ENCODE results near the gene PRKAG2.

Gene PRKAG2

DNA sequence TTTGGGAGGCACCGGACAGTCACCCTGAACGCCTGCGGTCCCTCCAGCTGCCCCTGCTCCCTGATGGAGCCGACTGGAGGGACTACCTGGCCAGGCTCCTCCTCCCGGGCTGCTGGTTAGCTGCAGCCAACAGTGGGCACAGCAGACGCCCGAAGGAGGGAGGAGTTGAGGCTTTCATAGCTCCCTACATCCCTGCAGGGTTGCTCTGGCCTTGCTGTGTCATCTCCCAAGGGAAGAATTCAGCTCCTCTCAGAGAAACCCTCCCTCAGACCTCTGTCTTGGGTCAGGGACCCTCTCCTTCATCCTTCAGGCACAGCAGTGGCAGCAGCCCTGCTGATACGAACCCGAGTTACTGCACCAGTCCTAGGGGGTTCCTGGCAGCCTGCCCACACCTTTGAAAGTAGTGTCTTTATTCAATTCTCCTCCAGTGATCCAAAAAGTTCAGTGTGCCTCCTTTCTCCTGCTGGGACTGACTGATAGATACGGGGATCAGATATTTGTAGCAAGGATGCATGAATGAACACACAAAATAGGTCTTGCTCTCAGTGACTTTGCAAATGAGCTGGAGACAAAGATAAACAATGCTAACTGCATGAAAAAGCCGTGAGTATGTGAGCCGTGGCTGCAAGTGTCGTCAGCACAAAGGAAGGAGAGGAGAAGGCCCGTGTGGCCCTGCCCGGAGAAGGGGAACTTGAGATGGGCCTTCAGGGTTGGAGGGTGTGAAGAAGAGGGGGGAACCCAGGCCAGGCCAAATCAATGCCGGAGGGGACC lies 136.6 kb downstream of the PRKAG2 start:
- no peak overlapping the region for H3K27ac ChIP-seq
- DNase-seq (ENCODE audit: low read depth, low spot score): no peak

DNA sequence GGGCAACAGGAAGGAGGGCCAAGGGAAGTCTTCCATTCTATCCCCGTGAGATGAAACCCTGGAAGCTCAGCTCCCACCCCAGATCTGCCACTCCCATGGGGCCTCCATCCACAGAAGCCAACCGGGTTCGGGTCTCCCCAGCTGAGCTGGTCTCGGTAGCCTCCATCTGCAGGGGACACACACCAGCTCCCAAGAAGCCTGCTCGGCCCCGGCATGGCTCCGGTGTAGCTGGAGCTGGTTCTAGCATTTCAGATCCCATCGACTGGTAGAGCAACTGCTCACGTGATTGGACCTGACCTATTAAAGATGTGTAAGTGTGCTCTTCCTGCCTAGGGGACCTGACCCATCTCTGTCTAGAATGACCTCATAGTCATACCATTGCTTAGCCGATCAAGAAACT lies 138.0 kb downstream of the PRKAG2 start:
- DNase-seq (ENCODE audit: low read depth, low spot score): no peak
- H3K27ac ChIP-seq: no peak overlapping the region

DNA sequence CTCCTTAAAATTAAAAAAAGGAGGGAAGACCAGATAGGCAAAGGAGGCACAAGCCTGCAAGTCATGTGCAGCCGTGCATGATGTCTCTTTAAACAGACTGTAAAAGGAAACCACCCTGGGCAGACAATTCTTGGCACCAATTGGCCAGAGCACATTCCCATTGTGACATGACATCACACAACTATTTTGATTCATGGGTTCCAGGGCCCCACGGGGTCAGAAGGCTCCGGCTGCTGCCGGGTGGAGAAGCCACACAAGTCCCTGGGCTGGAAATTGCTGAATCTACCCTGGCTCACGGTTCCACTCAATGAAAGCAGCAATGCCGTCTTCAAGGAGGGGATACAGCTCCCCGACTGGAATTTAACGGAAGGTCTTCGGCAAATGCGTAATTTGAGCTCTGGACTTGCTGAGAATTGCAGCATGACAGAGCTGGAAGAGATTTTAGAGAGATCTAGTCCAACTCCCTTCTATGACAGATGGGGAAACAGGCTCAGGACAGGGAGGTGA lies 140.5 kb downstream of the PRKAG2 start:
- no peak for DNase-seq (ENCODE audit: low read depth, low spot score)
- H3K27ac ChIP-seq: peak overlapping the region; percentile 32

DNA sequence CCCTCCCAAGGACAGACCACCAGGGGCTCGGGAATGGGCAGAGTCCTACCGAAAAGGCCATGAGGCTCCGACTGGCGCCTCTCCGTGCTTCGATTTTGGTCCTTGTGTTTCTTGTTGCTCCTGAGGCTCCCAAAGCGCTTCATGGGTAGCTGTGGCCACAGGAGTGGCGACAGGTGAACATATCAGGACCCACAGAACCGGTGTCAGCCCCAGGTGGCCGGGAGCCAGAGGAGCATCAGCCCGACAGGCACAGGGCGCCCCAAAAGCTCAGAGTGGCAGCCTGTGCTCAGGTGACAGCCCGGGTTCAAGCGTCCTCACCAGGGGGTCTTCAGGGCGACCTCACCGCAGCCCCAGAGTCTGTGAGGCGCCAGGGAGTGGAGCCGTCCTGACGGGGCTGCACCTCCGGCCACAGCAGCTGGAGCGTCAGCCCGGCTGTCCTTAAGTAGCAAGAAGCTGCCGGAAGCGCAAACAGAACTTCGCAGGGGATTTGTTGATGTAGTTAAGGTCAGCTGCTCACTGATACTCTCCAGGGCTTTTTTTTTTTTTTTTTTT lies 141.0 kb downstream of the PRKAG2 start:
- H3K27ac ChIP-seq: no peak overlapping the region
- no peak for DNase-seq (ENCODE audit: low read depth, low spot score)

DNA sequence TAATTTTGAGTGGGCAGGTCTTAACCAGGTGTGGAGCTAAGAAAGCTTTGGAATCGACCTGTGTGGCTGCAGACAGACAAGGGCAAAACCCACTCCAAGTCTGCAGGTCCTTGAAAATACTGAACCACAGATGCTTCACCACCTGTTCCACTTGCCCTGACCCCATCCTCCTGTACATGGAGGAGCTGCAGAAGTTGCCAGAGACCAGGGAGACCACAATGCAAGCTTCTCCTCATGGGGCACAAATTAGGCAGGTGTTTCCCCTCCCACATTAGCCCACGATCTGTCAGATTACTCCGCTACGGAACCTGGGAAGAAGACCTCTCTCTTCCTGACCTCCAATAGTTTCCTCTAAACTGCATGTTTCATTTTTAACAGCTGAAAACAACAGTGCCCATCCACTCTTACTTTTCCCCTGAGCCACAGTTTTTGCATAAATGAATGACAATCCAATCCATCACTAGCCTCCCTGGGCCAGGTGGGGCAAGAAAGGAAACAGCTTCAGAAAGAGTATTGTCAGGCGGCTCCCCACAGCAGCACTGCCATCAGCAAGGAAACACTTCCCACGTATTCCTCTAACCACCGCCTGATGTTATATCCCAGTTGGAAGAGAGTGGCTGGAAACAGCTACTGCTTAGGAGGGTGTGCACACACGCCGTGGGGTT lies 141.6 kb downstream of the PRKAG2 start:
- no peak for DNase-seq (ENCODE audit: low read depth, low spot score)
- no peak overlapping the region for H3K27ac ChIP-seq

DNA sequence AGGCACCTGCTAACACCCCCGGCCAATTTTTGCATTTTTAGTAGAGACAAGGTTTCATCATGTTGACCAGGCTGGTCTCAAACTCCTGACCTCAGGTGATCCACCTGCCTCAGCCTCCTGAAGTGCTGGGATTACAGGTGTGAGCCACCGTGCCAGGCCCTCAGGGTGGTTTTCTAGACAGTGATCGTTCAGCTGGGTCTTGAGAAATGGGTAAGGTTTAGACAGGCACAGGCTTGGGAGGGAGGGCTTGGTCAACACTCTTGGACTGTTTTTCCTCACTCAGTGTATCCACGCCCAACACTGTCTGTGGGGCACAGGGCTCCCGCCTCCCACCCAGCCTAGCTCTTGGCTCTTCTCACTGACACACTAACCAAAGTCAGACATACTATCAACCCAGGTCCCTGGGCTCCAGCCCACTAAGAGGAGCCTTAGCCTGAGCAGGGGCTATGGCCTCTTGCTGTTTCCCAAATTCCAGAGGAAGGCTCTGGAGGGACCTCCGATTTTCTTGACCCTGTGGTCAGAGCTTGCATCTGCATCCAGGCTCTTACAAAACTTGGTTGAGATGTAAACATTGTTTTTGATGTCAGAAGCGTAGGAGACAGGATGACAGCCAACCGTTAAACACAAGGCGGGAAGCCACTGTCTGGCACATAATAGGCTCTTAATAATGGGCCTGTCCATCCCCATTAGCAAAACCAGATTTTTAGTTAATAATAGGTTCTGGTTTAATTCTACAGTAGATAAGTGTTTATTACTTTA lies 143.9 kb downstream of the PRKAG2 start:
- no peak overlapping the region for H3K27ac ChIP-seq
- no peak for DNase-seq (ENCODE audit: low read depth, low spot score)

DNA sequence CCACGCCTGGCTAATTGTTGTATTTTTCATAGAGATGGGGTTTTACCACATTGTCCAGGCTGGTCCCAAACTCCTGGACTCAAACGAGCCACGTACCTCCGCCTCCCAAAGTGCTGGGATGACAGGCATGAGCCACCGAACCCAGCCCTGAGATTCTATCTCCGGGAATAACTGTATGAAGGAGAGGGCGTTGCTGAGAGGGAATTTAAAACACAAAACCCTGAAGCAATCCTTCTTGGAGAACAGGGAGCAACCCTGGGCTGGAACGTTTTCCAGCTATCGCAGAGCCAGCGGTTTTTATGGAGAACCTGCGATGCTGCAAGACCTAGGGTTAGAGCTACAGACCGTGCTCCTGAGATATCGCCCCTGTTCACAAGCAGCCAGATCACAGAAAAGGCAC lies 144.6 kb downstream of the PRKAG2 start:
- no peak for DNase-seq (ENCODE audit: low read depth, low spot score)
- H3K27ac ChIP-seq: no peak overlapping the region

DNA sequence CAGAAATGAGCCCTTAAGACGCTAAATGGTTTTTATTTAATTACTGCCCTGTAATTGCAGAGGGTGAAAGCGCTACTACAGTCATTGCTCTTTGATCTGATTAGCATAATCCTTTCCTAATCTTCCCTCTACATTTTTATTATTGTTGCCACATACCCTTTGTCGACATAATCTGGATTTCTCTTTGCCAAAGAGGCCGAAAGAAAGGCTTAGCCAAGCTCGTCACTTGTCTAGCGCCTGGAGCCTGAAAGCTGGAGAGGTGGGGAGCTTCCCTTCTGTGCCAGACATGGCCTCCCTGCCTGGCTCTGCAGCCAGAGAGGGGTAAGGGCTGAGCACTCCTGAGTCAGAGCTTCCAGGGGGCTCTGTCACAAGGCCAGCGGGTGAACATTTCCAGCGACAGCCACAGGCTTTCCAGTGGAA lies 145.9 kb downstream of the PRKAG2 start:
- H3K27ac ChIP-seq: no peak overlapping the region
- DNase-seq (ENCODE audit: low read depth, low spot score): no peak

DNA sequence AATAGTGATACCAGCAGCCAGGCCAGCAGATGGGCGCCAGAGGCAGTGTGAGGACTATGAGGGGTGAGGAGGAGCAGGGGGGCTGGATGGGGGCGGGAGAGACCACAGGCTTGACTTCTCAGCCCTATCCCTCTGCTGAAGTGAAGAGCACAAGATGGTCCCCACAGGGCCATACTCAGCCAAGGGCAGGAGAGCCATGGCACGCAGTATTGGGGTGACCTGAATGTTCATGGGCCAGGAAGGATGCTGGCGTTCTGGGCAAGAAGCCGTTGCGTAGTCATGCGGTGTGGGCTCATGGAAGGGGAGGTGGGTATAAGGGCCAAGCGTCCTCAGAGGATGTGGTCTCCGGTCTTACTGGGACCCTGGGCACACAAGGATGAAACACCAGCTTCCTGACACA lies 146.3 kb downstream of the PRKAG2 start:
- DNase-seq (ENCODE audit: low read depth, low spot score): no peak
- no peak overlapping the region for H3K27ac ChIP-seq

DNA sequence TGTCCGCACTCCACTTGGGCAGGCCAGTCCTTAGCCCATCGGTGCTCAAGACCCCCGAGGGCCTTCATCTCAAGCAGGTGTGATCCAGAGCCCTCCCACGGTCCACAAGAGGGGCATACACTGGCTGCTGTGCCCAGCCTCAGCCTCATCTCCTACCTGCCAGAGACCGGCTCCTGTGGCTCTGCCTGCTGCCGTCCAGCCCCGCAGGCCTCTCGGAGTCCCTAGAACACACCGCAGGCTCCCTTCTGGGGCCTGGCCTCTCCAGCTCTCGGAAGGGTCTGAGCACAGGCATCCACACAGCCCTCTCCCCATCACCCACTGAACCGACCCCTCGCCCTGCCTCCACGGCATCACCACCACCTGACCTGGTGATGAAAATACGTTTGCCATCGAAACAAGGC lies 147.4 kb downstream of the PRKAG2 start:
- no peak overlapping the region for H3K27ac ChIP-seq
- DNase-seq (ENCODE audit: low read depth, low spot score): no peak

DNA sequence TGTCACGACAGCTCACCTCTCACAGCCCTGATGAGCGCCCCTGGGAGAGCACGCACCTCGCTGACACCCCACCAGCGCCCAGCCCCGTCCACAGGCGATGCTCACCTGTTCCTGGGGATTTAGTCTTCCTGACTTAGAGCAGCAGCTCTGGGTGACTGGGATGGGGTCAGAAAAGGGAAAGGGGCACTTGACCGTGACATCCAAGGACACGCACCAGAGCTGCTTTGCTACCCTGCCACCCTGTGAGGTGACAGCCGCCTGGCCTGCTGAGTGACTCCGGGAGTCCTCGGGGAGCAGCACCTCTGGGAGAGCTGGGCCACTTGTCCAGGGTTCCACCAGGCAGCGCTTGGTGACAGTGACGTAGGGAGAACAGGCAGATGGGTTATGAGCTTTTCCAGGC lies 148.2 kb downstream of the PRKAG2 start:
- H3K27ac ChIP-seq: no peak overlapping the region

DNA sequence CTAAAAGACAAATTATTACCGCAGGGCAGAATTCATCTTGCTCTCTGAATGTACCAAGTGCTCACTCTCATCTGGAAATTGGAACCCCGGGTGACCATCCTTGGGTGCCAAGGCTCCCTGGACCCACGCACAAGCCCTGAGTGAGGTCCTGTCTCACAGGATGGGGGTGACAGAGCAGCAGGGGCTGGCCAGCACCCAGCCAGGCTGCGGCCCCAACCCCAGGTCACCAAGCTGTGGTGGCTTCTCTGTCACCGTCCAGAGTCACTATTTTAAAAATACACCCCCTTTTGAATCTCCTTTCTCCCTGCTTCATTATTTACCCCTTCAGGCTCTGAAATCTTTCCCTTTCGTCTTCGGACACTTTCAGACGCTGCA lies 148.6 kb downstream of the PRKAG2 start:
- H3K27ac ChIP-seq: no peak overlapping the region
- no peak for DNase-seq (ENCODE audit: low read depth, low spot score)

More for the DNA sequence above, 148.2 kb downstream of the PRKAG2 start:
- no peak for DNase-seq (ENCODE audit: low read depth, low spot score)

DNA sequence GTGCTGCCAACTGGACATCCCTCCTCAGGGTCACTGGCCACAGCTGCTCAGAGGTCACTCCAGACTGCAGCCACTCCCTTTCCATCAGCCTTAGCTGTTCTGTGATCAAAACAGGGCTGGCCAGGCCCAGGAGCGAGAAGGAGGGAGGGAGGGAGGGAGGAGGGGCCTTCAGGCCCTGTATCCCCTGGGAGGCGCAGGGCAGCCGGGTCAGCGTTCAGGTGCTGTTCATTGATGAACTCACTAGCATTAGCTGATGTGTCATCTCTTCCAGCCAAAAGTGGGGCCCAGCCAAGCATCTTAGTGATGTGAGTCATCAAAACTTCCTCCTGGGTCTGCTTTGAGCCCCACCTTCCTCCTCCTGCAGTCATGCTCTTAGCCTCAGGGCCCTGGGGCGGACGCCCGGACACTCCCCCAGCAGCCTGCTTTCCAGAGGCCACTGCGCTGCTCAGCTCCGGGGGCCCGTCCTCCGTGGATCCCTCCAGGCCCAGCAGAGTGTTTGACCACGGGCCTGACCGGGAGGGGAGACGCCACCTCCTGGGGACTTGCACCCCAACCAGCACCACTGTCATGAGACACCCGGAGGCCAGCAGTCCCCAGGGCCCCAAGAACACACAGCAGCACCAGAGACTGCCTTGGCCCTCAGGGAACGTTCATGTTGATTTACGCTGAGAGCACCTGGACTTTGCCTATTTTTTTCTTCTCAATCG lies 149.2 kb downstream of the PRKAG2 start:
- DNase-seq (ENCODE audit: low read depth, low spot score): peak; percentile 93
- H3K27ac ChIP-seq: no peak overlapping the region

DNA sequence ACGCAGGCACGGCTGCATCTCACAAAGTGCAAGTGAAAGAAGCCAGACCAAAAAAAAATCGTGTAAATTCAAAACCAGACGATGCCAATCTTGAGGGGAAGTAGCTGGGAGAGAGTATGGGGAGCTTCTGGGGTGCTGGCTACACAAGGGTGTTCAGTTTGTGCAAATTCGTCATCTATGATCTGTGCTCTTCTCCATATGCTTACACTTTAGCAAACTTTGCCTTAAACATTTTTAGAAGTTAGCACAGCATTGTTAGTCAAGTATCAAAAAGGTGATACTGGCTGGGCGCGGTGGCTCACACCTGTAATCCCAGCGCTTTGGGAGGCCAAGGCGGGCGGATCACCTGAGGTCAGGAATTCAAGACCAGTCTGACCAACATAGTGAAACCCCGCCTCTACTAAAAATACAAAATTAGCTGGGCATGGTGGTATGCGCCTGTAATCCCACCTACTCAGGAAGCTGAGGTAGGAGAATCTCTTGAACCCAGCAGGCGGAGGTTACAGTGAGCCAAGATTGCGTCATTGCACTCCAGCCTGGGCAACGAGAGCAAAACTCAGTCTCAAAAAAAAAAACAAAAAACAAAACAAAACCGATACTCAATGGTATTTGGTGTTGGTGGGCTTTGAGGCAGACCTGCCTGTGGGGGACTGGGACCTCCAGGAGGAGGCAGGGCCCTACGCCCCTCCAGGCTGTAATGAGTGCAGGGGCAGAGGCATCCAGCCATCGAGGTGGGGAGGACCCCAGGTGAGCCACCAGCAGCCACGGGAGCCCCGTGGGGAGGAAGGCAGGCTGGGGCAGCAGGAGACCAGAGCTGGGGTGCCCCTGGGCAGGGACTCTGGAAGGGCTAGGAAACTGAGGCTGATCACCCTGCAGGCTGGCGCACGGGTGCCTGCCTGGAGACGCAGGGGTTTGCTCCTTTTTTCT lies 150.0 kb downstream of the PRKAG2 start:
- H3K27ac ChIP-seq: no peak overlapping the region
- no peak for DNase-seq (ENCODE audit: low read depth, low spot score)

DNA sequence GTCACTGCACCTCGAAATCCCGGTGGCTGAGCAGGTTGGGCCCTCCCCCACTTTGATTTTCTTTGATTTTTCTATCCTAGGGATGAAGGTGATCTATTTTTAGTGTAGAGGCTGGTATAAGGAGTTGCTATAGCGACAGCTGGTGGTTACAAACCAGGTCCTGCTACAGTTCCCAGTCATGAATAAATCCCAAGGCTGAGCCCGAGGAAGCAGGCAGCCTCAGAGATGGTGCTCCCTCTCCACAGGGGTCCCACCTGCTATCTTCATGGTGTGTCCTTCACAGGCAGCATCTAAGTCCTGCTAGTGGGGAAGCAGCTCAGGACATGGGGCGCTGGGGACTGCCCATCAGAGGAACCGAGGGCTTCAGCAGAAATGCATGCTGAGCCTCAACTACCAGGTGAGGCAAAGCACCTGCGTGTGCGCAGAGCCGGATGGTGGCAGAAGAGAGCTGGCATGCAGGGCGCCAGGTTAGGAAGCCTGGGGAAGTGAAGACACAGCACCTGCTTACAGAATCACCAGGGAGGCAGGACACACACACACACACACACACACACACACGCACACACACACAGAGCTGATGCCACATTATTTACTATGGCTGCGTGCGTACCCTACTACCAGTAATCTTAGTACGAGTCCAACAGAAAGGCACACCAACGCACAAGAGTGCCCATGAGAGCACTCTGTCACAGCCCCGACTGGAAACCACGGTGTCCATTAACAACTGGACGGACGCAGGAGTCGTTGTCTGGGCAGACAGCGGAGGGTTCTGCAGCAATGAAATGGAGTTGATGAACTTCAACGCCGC lies 150.9 kb downstream of the PRKAG2 start:
- no peak overlapping the region for H3K27ac ChIP-seq
- DNase-seq (ENCODE audit: low read depth, low spot score): no peak

DNA sequence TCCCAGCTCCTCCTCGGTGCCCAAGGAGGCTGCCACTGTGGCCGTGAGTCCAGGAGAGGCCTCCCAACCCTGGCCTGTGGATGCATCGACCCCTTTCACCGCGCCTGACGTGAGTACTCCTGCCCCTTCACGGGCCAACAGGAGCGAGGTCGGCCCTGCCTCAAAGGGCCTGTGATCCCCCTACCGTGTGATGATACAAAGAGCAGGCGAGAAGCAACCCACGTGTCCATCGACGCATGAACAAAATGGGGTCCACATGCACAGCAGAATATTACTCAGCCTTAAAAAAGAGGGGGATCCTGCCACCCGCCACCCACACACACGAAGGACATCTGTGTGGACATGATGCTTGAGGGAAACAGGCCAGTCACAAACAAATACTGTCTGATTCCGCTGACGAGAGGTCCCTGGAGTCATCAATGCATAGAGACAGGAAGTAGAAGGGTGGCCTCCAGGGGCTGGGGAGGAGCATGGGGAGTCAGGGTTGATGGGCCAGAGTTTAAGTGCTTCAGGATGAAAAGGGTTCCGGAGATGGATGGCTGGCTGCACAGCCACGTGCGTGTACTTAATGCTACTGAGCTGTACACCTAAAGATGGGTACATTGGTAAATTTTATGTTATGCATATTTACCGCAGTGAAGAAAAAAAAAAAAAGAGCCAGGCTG lies 151.9 kb downstream of the PRKAG2 start:
- H3K27ac ChIP-seq: no peak overlapping the region
- DNase-seq (ENCODE audit: low read depth, low spot score): no peak

DNA sequence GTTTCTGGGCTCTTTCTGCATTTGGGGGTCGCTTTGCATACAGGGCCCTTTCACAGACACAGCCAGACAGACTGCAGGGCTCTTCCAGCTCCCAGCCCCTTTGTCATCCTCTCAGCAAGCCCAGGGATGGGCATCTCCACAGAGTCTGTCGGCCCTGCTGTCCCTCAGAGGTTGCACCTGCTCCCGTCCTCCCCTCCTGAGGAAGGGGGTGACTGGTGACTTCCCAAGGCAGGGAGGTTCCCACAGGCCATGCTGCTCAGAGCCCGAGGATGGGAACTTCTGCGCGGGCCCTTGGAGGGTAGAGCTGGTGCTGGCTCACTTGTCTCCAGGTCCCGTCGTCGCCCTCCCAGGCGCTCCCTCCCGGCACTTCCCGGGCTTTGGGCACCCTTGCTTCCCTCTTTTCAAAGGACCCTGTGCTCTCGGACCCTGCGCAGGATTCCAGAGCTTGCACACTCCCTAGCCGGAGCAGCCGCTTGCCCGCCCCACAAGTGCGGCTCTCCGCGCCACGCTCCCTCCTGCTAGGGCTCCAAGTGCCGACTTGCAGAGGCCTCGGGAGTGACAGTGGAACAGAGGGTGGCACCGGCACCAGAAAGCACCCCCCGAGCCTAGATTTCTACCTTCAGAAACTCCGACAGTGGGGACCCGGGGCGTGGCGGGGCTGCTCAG lies 152.5 kb downstream of the PRKAG2 start:
- no peak for DNase-seq (ENCODE audit: low read depth, low spot score)
- no peak overlapping the region for H3K27ac ChIP-seq

All from epithelial cell of prostate (primary cell).